ENCODE results near the gene CGB8.
A peak's percentile ranks its signal among the peaks of the same experiment; 100 is the strongest.

CGB8 gene

GRCh38 chr19:49067554-49067953, 18.6 kb upstream of the CGB8 start:
- Histone ChIP-seq H3K4me1 (ENCODE audit: control insufficient read depth, insufficient read depth, low read length) (peaks cover 6% of the 10 kb centered on the region), H3K27ac (ENCODE audit: extremely low read depth, low read depth, low read length) (no peak overlapping the region), H3K4me3 (ENCODE audit: low read depth, low read length) (no peak overlapping the region), H3K9me3 (ENCODE audit: control insufficient read depth, insufficient read depth, low read depth, low read length) (no peaks in the 10 kb centered on the region), H3K36me3 (ENCODE audit: control insufficient read depth in 2 of 2, insufficient read depth in 1 of 2, low read length in 2 of 2) (no peaks in the 10 kb centered on the region)
- ChIA-PET POLR2A (interaction anchor here (1.0 kb wide), 2 partner anchors 12 to 68 kb away, joined by 3 to 4 read pairs; no protein-coding TSS in a partner anchor), CTCF (interaction anchor here (0.6 to 1.4 kb wide), 3 partner anchors 68 to 478 kb away, joined by 3 to 5 read pairs (median 5); partner anchors contain the start of genes GYS1 and RUVBL2)
- TF ChIP-seq, protein P1, sequence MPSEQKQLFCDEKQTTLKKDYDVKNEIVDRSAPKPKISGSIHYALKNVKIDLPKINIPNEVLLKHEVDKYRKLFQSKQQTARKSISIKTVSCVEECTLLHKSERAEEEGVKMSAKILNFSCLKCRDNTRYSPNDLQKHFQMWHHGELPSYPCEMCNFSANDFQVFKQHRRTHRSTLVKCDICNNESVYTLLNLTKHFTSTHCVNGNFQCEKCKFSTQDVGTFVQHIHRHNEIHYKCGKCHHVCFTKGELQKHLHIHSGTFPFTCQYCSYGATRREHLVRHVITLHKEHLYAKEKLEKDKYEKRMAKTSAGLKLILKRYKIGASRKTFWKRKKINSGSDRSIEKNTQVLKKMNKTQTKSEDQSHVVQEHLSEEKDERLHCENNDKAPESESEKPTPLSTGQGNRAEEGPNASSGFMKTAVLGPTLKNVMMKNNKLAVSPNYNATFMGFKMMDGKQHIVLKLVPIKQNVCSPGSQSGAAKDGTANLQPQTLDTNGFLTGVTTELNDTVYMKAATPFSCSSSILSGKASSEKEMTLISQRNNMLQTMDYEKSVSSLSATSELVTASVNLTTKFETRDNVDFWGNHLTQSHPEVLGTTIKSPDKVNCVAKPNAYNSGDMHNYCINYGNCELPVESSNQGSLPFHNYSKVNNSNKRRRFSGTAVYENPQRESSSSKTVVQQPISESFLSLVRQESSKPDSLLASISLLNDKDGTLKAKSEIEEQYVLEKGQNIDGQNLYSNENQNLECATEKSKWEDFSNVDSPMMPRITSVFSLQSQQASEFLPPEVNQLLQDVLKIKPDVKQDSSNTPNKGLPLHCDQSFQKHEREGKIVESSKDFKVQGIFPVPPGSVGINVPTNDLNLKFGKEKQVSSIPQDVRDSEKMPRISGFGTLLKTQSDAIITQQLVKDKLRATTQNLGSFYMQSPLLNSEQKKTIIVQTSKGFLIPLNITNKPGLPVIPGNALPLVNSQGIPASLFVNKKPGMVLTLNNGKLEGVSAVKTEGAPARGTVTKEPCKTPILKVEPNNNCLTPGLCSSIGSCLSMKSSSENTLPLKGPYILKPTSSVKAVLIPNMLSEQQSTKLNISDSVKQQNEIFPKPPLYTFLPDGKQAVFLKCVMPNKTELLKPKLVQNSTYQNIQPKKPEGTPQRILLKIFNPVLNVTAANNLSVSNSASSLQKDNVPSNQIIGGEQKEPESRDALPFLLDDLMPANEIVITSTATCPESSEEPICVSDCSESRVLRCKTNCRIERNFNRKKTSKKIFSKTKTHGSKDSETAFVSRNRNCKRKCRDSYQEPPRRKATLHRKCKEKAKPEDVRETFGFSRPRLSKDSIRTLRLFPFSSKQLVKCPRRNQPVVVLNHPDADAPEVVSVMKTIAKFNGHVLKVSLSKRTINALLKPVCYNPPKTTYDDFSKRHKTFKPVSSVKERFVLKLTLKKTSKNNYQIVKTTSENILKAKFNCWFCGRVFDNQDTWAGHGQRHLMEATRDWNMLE (tag by site-specific recombination; conservative IDR thresholded peaks at IDR 0.05; ENCODE audit: low read depth), result no peak
- TF ChIP-seq ZNF280D (tag by site-specific recombination; IDR thresholded peaks at IDR 0.05) (no peak), ZBTB17 (tag by site-specific recombination; IDR thresholded peaks at IDR 0.05) (peak; percentile 64), ZNF335 (tag by site-specific recombination; conservative IDR thresholded peaks at IDR 0.05) (peak; percentile 86), TSHZ1 (tag by site-specific recombination; IDR thresholded peaks at IDR 0.05; ENCODE audit: borderline replicate concordance) (no peak), ZNF350 (tag by site-specific recombination; IDR thresholded peaks at IDR 0.05) (no peak), ZIC2 (tag by site-specific recombination; IDR thresholded peaks at IDR 0.05) (0 out of 2 replicates have a peak, but pooled peaks have one; percentile 22), GLIS1 (tag by site-specific recombination; IDR thresholded peaks at IDR 0.05) (peak; percentile 59), ZNF596 (tag by site-specific recombination; IDR thresholded peaks at IDR 0.05) (no peak), ZNF610 (tag by site-specific recombination; IDR thresholded peaks at IDR 0.05; ENCODE audit: borderline replicate concordance) (no peak), ZBTB48 (tag by site-specific recombination; IDR thresholded peaks at IDR 0.05) (no peak), ZBTB20 (tag by site-specific recombination; IDR thresholded peaks at IDR 0.05) (peak; percentile 16; the same call in 1 of the 2 replicates)
